PC-9 (cell line): ENCODE data around the gene FCAMR. TPM values are rescaled to one million over a fixed set of nuclear protein-coding genes. Genes with fewer than 3 reads are reported as not detected.

Experiments
- BruUV-seq: library from RNA; stranded (reverse); fragments of 400-500 nt; replicated peaks from 2 replicates; lab custom pipeline; 2021; lab: Mats Ljungman, UMichigan
- CTCF ChIA-PET: fragments of 300-600 bp; sonication (Branson Sonifier 250); formaldehyde crosslinking; loops from one replicate; lab custom pipeline; 2022; ENCODE audit warnings: antibody characterized with exemption; lab: Charles Lee
- POLR2A ChIA-PET: fragments of 300-600 bp; sonication (Branson Sonifier 250); formaldehyde crosslinking; loops from one replicate; lab custom pipeline; 2022; ENCODE audit warnings: antibody characterized with exemption; ENCODE audit not compliant: unreplicated experiment; lab: Charles Lee
- DNase-seq, 2 experiments: peaks; one replicate each; pipeline versions ENCODE4 v3.0.0 to v3.0.0-alpha.2; 2015 to 2022; ENCODE audit warnings: mixed read lengths in 1 of 2
- H2AFZ ChIP-seq: fragments of 200-600 bp; sonication (generic); 2 replicates; pipeline ENCODE4 v1.8.1; 2017; ENCODE audit warnings: antibody characterized with exemption
- H3F3A ChIP-seq: fragments of 200-600 bp; sonication (generic); 2 replicates; pipeline ENCODE4 v1.8.1; 2017; ENCODE audit warnings: antibody characterized with exemption, mild to moderate bottlenecking, low read depth; ENCODE audit not compliant: insufficient read depth
- H3K27ac ChIP-seq: fragments of 200-600 bp; sonication (generic); 2 replicates; pipeline ENCODE4 v1.6.1; 2016; ENCODE audit warnings: mixed run types
- H3K27me3 ChIP-seq: fragments of 200-600 bp; sonication (generic); 2 replicates; pipeline ENCODE4 v1.6.1; 2016; ENCODE audit warnings: low read depth, mixed run types; ENCODE audit not compliant: insufficient read depth
- H3K36me3 ChIP-seq: fragments of 200-600 bp; sonication (generic); 2 replicates; pipeline ENCODE4 v1.6.1; 2016; ENCODE audit warnings: low read depth, mixed run types
- H3K4me1 ChIP-seq: fragments of 200-600 bp; sonication (generic); replicated peaks from 2 replicates; pipeline ENCODE4 v1.6.1; 2016; ENCODE audit warnings: mixed run types; ENCODE audit not compliant: insufficient read depth
- H3K4me2 ChIP-seq: fragments of 200-600 bp; sonication (generic); 2 replicates; pipeline ENCODE4 v1.6.1; 2017; ENCODE audit warnings: mixed run types
- H3K4me3 ChIP-seq: fragments of 200-600 bp; sonication (generic); 2 replicates; pipeline ENCODE4 v1.6.1; 2016; ENCODE audit warnings: mixed run types
- H3K79me2 ChIP-seq: fragments of 200-600 bp; sonication (generic); 2 replicates; pipeline ENCODE4 v1.6.1; 2017; ENCODE audit warnings: low read depth, mixed run types
- H3K9me2 ChIP-seq: fragments of 200-600 bp; sonication (generic); 2 replicates; pipeline ENCODE4 v1.8.1; 2017; ENCODE audit warnings: mild to moderate bottlenecking; ENCODE audit not compliant: insufficient read depth
- H3K9me3 ChIP-seq: fragments of 200-600 bp; sonication (generic); 2 replicates; pipeline ENCODE4 v1.8.1; 2016; ENCODE audit warnings: low read depth; ENCODE audit not compliant: insufficient read depth
- H4K20me1 ChIP-seq: fragments of 200-600 bp; sonication (generic); 2 replicates; pipeline ENCODE4 v1.8.1; 2017; ENCODE audit not compliant: insufficient read depth
- EZH2 ChIP-seq: fragments of 200-600 bp; sonication (generic); IDR thresholded peaks from 2 replicates; pipeline ENCODE4 v1.8.0; 2017; ENCODE audit warnings: antibody characterized with exemption, low read depth
- intact Hi-C: fragments of 100-400 bp; cut with micrococcal nuclease; formaldehyde crosslinking; loops from one replicate; pipeline ENCODE4 v1.10.0; 2022; ENCODE audit not compliant: unreplicated experiment
- total RNA-seq: library from RNA; stranded (reverse); gene quantifications from 2 replicates; pipeline ENCODE4 v1.2.3, GENCODE V29; 2021
- TF ChIP-seq, protein P1 (sequence below): fragments of 200-600 bp; sonication (generic); conservative IDR thresholded peaks from 2 replicates; pipeline ENCODE4 v1.6.1; 2017; ENCODE audit warnings: mixed run types, antibody characterized with exemption, mild to moderate bottlenecking, moderate library complexity

The FCAMR gene
- total RNA-seq, 1 experiment from 2014 or later: not detected

DNA sequence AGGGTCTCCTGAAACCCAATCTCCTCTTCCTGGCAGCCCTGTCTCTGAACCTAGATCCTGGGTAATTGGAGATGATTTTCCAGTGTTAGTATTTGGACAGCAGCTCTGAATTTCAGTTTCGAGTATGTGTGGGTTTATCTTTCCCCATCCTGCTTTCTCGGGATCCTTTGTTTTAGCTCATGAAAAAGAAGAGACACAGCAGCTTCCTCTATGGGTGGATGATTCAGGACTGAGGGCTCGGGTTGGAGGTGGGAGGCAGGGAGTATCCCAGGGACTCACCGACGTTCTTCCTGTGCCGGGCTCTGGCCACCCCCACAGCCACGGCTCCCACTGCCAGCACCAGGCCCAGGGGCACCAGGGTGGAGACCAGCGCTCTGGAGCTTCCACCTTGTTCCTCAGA is 38.1 kb downstream of the FCAMR start:
- POLR2A ChIA-PET: no interaction called here
- no peak overlapping the region for H3K27ac ChIP-seq
- H3K79me2 ChIP-seq: no peaks in the 10 kb centered on the region
- no peaks in the 10 kb centered on the region for H3K9me2 ChIP-seq
- CTCF ChIA-PET: interaction anchor here (0.5 kb wide), 1 partner anchor 428 kb away, joined by 3 read pairs; no protein-coding TSS in a partner anchor
- H3F3A ChIP-seq: peaks cover 9% of the 10 kb centered on the region; the same call in 1 of the 2 replicates
- no peak overlapping the region for H3K4me3 ChIP-seq
- TF ChIP-seq, protein P1, sequence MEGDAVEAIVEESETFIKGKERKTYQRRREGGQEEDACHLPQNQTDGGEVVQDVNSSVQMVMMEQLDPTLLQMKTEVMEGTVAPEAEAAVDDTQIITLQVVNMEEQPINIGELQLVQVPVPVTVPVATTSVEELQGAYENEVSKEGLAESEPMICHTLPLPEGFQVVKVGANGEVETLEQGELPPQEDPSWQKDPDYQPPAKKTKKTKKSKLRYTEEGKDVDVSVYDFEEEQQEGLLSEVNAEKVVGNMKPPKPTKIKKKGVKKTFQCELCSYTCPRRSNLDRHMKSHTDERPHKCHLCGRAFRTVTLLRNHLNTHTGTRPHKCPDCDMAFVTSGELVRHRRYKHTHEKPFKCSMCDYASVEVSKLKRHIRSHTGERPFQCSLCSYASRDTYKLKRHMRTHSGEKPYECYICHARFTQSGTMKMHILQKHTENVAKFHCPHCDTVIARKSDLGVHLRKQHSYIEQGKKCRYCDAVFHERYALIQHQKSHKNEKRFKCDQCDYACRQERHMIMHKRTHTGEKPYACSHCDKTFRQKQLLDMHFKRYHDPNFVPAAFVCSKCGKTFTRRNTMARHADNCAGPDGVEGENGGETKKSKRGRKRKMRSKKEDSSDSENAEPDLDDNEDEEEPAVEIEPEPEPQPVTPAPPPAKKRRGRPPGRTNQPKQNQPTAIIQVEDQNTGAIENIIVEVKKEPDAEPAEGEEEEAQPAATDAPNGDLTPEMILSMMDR: no peak
- TF ChIP-seq EZH2: no peak
- no peaks in the 10 kb centered on the region for H3K36me3 ChIP-seq
- H3K4me2 ChIP-seq: no peak overlapping the region
- H2AFZ ChIP-seq: no peak overlapping the region
- DNase-seq: no peak
- intact Hi-C loops: no loop called here
- H3K27me3 ChIP-seq: no peaks in the 10 kb centered on the region
- no peaks in the 10 kb centered on the region for H4K20me1 ChIP-seq
- no TSS peak for BruUV-seq
- no peaks in the 10 kb centered on the region for H3K9me3 ChIP-seq
- H3K4me1 ChIP-seq: peaks cover 9% of the 10 kb centered on the region

DNA sequence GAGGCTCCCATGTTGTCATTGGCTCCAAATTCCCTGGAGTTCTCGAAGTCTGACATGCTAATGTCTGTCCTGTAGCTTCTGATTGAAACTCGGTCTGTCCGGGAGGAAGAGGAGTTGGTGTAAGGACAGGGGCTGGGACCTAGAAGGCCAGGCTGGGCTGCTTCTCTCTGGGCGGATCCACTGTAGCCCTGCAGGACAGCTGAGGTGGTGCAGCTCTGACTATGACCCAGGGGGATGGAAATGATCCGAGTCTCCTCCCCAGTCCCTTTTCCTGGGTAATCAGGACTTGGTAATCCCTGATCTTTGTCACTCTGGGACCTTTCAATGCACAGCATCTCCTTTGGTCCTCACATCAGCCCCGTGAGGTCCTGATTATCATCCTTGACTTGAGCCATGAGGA is 38.6 kb downstream of the FCAMR start:
- CTCF ChIA-PET: interaction anchor here (0.5 kb wide), 1 partner anchor 428 kb away, joined by 3 read pairs; no protein-coding TSS in a partner anchor
- Histone ChIP-seq H3K4me2 (no peak overlapping the region), H3F3A (peaks cover 11% of the 10 kb centered on the region; the same call in 1 of the 2 replicates), H3K79me2 (no peaks in the 10 kb centered on the region), H3K27me3 (no peaks in the 10 kb centered on the region), H3K4me3 (no peak overlapping the region), H3K9me3 (no peaks in the 10 kb centered on the region), H3K4me1 (peaks cover 13% of the 10 kb centered on the region), H2AFZ (no peak overlapping the region), H3K9me2 (no peaks in the 10 kb centered on the region), H3K27ac (no peak overlapping the region), H4K20me1 (no peaks in the 10 kb centered on the region), H3K36me3 (no peaks in the 10 kb centered on the region)
- POLR2A ChIA-PET: no interaction called here
- intact Hi-C loops: no loop called here
- no peak for DNase-seq
- TF ChIP-seq, protein P1: no peak
- no peak for TF ChIP-seq EZH2
- BruUV-seq: no TSS peak

DNA sequence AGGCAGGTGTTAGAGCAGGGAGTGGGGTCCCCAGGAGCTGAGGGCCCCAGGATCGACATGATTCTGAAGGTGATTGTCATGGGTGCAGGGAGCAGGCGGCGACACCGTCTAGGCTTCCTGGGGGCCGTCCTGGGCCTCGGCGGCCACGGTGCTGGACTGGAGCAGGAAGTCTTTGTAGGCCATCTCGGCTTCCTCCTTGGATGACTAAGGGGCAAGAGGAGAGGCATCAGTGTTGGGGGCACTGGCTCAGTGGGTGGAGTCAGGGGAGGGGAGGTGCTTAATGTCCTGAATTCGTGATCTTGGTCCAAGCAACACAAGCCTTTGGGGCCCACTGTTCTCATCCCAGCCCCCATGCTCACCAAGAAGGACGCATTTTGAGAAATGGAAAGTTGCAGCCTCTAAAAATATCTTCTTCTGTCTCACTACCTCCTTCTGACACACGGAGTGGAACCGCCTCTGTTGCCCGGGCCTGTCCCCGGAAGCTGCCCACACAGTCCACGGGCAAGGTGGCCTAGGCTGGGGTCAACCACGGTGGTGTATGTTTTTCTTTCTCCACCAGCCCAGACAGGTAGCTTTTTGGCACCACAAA is 40.0 kb downstream of the FCAMR start:
- H3K9me2 ChIP-seq: no peaks in the 10 kb centered on the region
- no peak for DNase-seq
- no peaks in the 10 kb centered on the region for H3K9me3 ChIP-seq
- no peaks in the 10 kb centered on the region for H3K36me3 ChIP-seq
- TF ChIP-seq, protein P1: no peak
- TF ChIP-seq EZH2: no peak
- H2AFZ ChIP-seq: no peak overlapping the region
- CTCF ChIA-PET: no interaction called here
- peaks cover 19% of the 10 kb centered on the region for H3K4me1 ChIP-seq
- no peak overlapping the region for H3K4me2 ChIP-seq
- no peaks in the 10 kb centered on the region for H4K20me1 ChIP-seq
- POLR2A ChIA-PET: no interaction called here
- no peak overlapping the region for H3K27ac ChIP-seq
- intact Hi-C loops: no loop called here
- no peaks in the 10 kb centered on the region for H3K79me2 ChIP-seq
- H3F3A ChIP-seq: peaks cover 16% of the 10 kb centered on the region; the same call in 1 of the 2 replicates
- H3K27me3 ChIP-seq: no peaks in the 10 kb centered on the region
- no TSS peak for BruUV-seq
- no peak overlapping the region for H3K4me3 ChIP-seq
